GM10847 (cell line): ENCODE data around the gene AHCYL2.

Source experiments
- POLR2A ChIP-seq: IDR thresholded peaks from 2 replicates; pipeline ENCODE4 v1.6.1; 2011; ENCODE audit not compliant: insufficient read length; ENCODE audit errors: extremely low read depth

AHCYL2 gene

GRCh38 chr7:129202058-129202777, 22.6 kb upstream of the AHCYL2 start:
- TF ChIP-seq POLR2A = no peak

- no peak for TF ChIP-seq POLR2A
These were observed 21.6 kb upstream of the AHCYL2 start for GRCh38 chr7:129203050-129203741.

GRCh38 chr7:129205126-129205818, 19.6 kb upstream of the AHCYL2 start:
- no peak for TF ChIP-seq POLR2A

GRCh38 chr7:129205987-129206785, 18.6 kb upstream of the AHCYL2 start:
- no peak for TF ChIP-seq POLR2A

GRCh38 chr7:129208667-129209066, 16.2 kb upstream of the AHCYL2 start:
- TF ChIP-seq POLR2A = no peak

- TF ChIP-seq POLR2A = no peak
These were observed 15.5 kb upstream of the AHCYL2 start for GRCh38 chr7:129209067-129209926.

GRCh38 chr7:129210256-129210988, 14.4 kb upstream of the AHCYL2 start:
- no peak for TF ChIP-seq POLR2A

- no peak for TF ChIP-seq POLR2A
These were observed 13.9 kb upstream of the AHCYL2 start for GRCh38 chr7:129210989-129211312.

- no peak for TF ChIP-seq POLR2A
These were observed 12.7 kb upstream of the AHCYL2 start for GRCh38 chr7:129212126-129212525.

- no peak for TF ChIP-seq POLR2A
These were observed 12.2 kb upstream of the AHCYL2 start for GRCh38 chr7:129212596-129212995.

- no peak for TF ChIP-seq POLR2A
These were observed 11.0 kb upstream of the AHCYL2 start for GRCh38 chr7:129213828-129214227.

GRCh38 chr7:129218514-129219062, 6.2 kb upstream of the AHCYL2 start:
- no peak for TF ChIP-seq POLR2A

- TF ChIP-seq POLR2A = no peak
These were observed 2.8 kb upstream of the AHCYL2 start for GRCh38 chr7:129222064-129222463.
